ENCODE data around the gene DNAH3. TPM values are rescaled to one million over a fixed set of nuclear protein-coding genes. Genes with fewer than 3 reads are reported as not detected.

The DNAH3 gene
- total RNA-seq, 1 donor from 2014 or later = not detected

DNA sequence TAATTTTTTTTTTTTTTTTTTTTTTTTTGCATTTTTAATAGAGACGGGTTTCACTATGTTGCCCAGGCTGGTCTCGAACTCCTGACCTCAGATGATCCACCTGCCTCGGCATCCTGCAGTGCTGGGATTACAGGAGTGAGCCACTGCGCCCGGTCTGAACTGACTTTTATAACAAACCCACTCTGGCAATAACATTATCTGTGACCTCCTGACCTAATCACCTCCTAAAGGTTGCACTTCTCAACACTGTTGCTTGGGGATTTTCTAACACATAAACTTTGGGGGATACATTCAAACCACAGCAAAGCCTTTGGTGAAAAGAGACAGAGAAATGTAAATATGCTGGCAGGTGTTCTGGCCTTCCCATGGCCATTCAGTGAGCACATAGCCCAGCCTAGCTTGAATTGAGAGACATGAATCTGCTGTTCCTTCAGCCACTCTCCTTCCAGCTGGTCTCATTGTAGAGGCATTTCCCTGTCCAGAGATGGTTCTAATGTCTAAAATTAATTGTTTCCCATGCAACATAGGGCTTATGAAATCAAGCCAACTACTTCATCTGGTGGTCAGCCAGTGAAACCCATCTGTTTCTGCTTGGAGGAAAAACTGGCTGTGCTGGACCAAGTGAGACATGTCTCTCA is 221.8 kb downstream of the DNAH3 start:
- H3K27ac Mint-ChIP-seq = no peak overlapping the region
- no peaks in the 10 kb centered on the region for H3K4me1 Mint-ChIP-seq (ENCODE audit: low read depth)
- intact Hi-C loops (cut with micrococcal nuclease) = no loop called here
- H3K4me3 Mint-ChIP-seq = no peak overlapping the region
- H3K9me3 Mint-ChIP-seq = no peaks in the 10 kb centered on the region
- no peaks in the 10 kb centered on the region for H3K27me3 Mint-ChIP-seq (ENCODE audit: insufficient read depth)
- peaks cover 16% of the 10 kb centered on the region for H3K36me3 Mint-ChIP-seq (ENCODE audit: low read depth)
- DNase-seq (ENCODE audit: low spot score) = no peak

DNA sequence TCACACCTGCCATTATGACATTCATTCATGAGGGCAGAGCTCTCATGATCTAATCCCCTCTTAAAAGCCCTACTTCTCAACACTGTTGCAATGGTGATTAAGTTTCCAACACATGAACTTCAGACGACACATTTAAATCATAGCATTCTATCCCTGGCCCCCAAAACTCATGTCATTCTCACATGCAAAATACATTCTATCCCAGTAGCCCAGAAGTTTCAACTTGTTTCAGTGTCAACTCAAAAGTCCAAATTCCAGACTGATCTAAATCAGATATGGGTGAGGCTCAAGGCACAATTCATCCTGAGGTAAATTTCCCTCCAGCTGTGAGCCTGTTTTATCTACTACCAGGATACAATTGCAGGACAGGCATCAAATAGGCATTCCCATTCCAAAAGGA is 224.9 kb downstream of the DNAH3 start:
- H3K4me1 Mint-ChIP-seq (ENCODE audit: low read depth) = no peaks in the 10 kb centered on the region
- no peak overlapping the region for H3K4me3 Mint-ChIP-seq
- no peaks in the 10 kb centered on the region for H3K9me3 Mint-ChIP-seq
- H3K27ac Mint-ChIP-seq = no peak overlapping the region
- H3K27me3 Mint-ChIP-seq (ENCODE audit: insufficient read depth) = no peaks in the 10 kb centered on the region
- H3K36me3 Mint-ChIP-seq (ENCODE audit: low read depth) = peaks cover 22% of the 10 kb centered on the region
- no peak for DNase-seq (ENCODE audit: low spot score)
- intact Hi-C loops (cut with micrococcal nuclease) = no loop called here

DNA sequence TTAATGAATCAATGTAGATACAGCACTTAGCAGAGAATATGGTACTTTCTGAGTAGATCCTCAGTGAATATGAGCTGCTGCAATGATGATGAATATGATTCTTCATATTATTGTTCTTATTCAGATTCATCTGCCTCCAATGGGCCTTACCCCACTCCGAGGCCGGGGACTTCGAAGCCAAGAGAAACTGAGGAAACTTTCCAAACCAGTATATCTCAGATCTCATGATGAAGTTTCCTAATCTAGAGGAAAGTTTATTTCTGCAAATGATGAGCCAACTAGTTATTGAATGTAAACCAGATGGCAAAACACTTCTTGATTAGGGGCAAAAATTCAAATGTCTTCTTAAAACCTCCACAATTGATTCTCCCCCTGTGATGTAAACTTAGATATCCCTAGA is 226.8 kb downstream of the DNAH3 start:
- H3K4me1 Mint-ChIP-seq (ENCODE audit: low read depth) = peaks cover 15% of the 10 kb centered on the region
- intact Hi-C loops (cut with micrococcal nuclease) = no loop called here
- H3K36me3 Mint-ChIP-seq (ENCODE audit: low read depth) = peaks cover 30% of the 10 kb centered on the region
- no peak overlapping the region for H3K4me3 Mint-ChIP-seq
- no peaks in the 10 kb centered on the region for H3K27me3 Mint-ChIP-seq (ENCODE audit: insufficient read depth)
- H3K9me3 Mint-ChIP-seq = no peaks in the 10 kb centered on the region
- H3K27ac Mint-ChIP-seq = no peak overlapping the region
- no peak for DNase-seq (ENCODE audit: low spot score)

- no peak overlapping the region for H3K27ac Mint-ChIP-seq
- no peak for DNase-seq (ENCODE audit: low spot score)
- peaks cover 49% of the 10 kb centered on the region for H3K36me3 Mint-ChIP-seq (ENCODE audit: low read depth)
- no peaks in the 10 kb centered on the region for H3K27me3 Mint-ChIP-seq (ENCODE audit: insufficient read depth)
- peaks cover 30% of the 10 kb centered on the region for H3K4me1 Mint-ChIP-seq (ENCODE audit: low read depth)
- intact Hi-C loops (cut with micrococcal nuclease) = no loop called here
- H3K4me3 Mint-ChIP-seq = no peak overlapping the region
- H3K9me3 Mint-ChIP-seq = no peaks in the 10 kb centered on the region
Measured at GRCh38 chr16:20920799-20921198, 229.8 kb downstream of the DNAH3 start.

DNA sequence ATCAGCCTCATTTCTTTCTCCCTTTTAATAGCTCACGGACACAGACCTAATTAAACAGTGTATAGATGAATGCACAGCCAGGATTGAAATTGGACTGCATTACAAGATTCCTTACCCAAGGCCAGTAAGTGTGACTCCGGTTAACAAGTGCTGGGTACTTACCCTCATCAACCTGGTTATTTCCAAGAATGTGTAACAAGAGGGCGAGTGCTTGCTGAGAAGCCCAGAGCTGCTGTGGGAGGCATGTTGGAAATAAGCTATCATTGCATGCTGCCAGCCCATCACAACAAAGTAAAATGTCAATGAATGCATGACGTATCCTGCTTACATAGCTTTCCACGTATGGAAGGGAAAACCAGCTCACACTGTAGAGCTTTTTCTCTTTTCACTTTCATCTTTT is 230.6 kb downstream of the DNAH3 start:
- H3K27ac Mint-ChIP-seq = no peak overlapping the region
- no peak overlapping the region for H3K4me3 Mint-ChIP-seq
- intact Hi-C loops (cut with micrococcal nuclease) = no loop called here
- no peaks in the 10 kb centered on the region for H3K27me3 Mint-ChIP-seq (ENCODE audit: insufficient read depth)
- DNase-seq (ENCODE audit: low spot score) = no peak
- peaks cover 30% of the 10 kb centered on the region for H3K4me1 Mint-ChIP-seq (ENCODE audit: low read depth)
- no peaks in the 10 kb centered on the region for H3K9me3 Mint-ChIP-seq
- peaks cover 50% of the 10 kb centered on the region for H3K36me3 Mint-ChIP-seq (ENCODE audit: low read depth)

DNA sequence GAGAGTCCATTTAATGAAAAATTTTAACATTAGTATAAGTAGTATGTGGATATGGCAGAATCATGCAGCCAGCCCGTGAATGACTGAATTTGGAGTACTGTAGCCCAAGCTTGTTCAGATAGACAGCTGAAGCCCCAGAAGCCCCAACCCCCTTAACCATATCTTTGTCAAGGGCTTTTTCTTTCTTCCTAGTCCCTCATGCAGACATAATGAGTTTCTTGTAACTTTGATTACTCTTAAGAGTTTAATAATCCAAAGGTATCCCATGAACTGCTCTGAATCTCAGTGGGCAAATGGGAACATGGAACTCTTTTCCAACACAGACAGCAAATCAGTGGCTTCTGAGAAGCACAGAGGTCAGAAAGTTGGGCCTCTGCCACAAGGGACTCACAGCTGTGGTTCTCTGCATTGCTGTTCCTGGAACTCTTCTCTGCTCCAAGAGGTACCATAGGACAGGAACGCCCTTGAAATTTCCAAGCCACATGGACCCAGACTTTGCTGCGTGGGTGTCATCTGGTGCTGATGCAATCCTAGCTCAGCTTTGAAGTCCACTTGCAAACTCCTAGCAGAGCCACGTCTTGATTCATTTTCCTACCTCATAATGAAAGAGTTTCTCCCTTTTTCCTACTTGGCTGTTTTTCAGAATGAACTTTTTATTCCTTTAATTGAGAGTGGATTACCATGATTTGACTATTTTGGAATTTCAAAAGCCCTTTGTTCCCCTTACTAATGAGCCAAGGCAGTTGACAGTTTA is 232.0 kb downstream of the DNAH3 start:
- Mint-ChIP-seq H3K36me3 (ENCODE audit: low read depth) (peaks cover 40% of the 10 kb centered on the region), H3K4me1 (ENCODE audit: low read depth) (peaks cover 30% of the 10 kb centered on the region), H3K4me3 (no peak overlapping the region), H3K27me3 (ENCODE audit: insufficient read depth) (no peaks in the 10 kb centered on the region), H3K9me3 (no peaks in the 10 kb centered on the region), H3K27ac (peak overlapping the region; percentile 38)
- no peak for DNase-seq (ENCODE audit: low spot score)
- intact Hi-C loops (cut with micrococcal nuclease) = no loop called here

GRCh38 chr16:20916942-20917341 is 233.7 kb downstream of the DNAH3 start:
- Mint-ChIP-seq H3K9me3 (no peaks in the 10 kb centered on the region), H3K27ac (peak overlapping the region; percentile 24), H3K27me3 (ENCODE audit: insufficient read depth) (no peaks in the 10 kb centered on the region), H3K36me3 (ENCODE audit: low read depth) (peaks cover 35% of the 10 kb centered on the region), H3K4me1 (ENCODE audit: low read depth) (peaks cover 30% of the 10 kb centered on the region), H3K4me3 (no peak overlapping the region)
- intact Hi-C loops (cut with micrococcal nuclease) = no loop called here
- DNase-seq (ENCODE audit: low spot score) = no peak

- Mint-ChIP-seq H3K27ac (no peak overlapping the region), H3K9me3 (no peaks in the 10 kb centered on the region)
- DNase-seq (ENCODE audit: low spot score) = no peak
Measured at GRCh38 chr16:20916289-20916688, 234.4 kb downstream of the DNAH3 start.

GRCh38 chr16:20911361-20911760 is 239.3 kb downstream of the DNAH3 start:
- Mint-ChIP-seq H3K27ac (peak overlapping the region; percentile 78), H3K9me3 (no peaks in the 10 kb centered on the region), H3K4me3 (peak overlapping the region; percentile 71), H3K27me3 (ENCODE audit: insufficient read depth) (no peaks in the 10 kb centered on the region), H3K36me3 (ENCODE audit: low read depth) (peaks cover 10% of the 10 kb centered on the region), H3K4me1 (ENCODE audit: low read depth) (peaks cover 49% of the 10 kb centered on the region)
- no peak for DNase-seq (ENCODE audit: low spot score)
- intact Hi-C loops (cut with micrococcal nuclease) = loop anchor here (1.0 to 2.0 kb wide), 2 partner anchors 11 to 27 kb away; partner anchors contain the start of genes DCUN1D3 and LYRM1

More at GRCh38 chr16:20916289-20916688, 234.4 kb downstream of the DNAH3 start:
- intact Hi-C loops (cut with micrococcal nuclease) = no loop called here
- Mint-ChIP-seq H3K36me3 (ENCODE audit: low read depth) (peaks cover 35% of the 10 kb centered on the region), H3K4me1 (ENCODE audit: low read depth) (peaks cover 36% of the 10 kb centered on the region), H3K27me3 (ENCODE audit: insufficient read depth) (no peaks in the 10 kb centered on the region), H3K4me3 (no peak overlapping the region)

GRCh38 chr16:20910781-20911321 is 239.8 kb downstream of the DNAH3 start:
- Mint-ChIP-seq H3K27me3 (ENCODE audit: insufficient read depth) (no peaks in the 10 kb centered on the region), H3K9me3 (no peaks in the 10 kb centered on the region), H3K4me3 (peak overlapping the region; percentile 6), H3K36me3 (ENCODE audit: low read depth) (peaks cover 9% of the 10 kb centered on the region), H3K27ac (peak overlapping the region; percentile 78), H3K4me1 (ENCODE audit: low read depth) (peaks cover 54% of the 10 kb centered on the region)
- intact Hi-C loops (cut with micrococcal nuclease) = loop anchor here (1.0 to 2.0 kb wide), 2 partner anchors 11 to 28 kb away; partner anchors contain the start of genes DCUN1D3 and LYRM1
- DNase-seq (ENCODE audit: low spot score) = no peak

- no peak for DNase-seq (ENCODE audit: low spot score)
- Mint-ChIP-seq H3K4me3 (no peak overlapping the region), H3K27ac (peak overlapping the region; percentile 9), H3K4me1 (ENCODE audit: low read depth) (peaks cover 89% of the 10 kb centered on the region), H3K9me3 (no peaks in the 10 kb centered on the region), H3K36me3 (ENCODE audit: low read depth) (peaks cover 23% of the 10 kb centered on the region), H3K27me3 (ENCODE audit: insufficient read depth) (no peaks in the 10 kb centered on the region)
- intact Hi-C loops (cut with micrococcal nuclease) = no loop called here
Measured at GRCh38 chr16:20906341-20907255, 244.0 kb downstream of the DNAH3 start.

- Mint-ChIP-seq H3K36me3 (ENCODE audit: low read depth) (peaks cover 30% of the 10 kb centered on the region), H3K9me3 (no peaks in the 10 kb centered on the region), H3K27ac (no peak overlapping the region), H3K4me1 (ENCODE audit: low read depth) (peaks cover 85% of the 10 kb centered on the region), H3K4me3 (no peak overlapping the region), H3K27me3 (ENCODE audit: insufficient read depth) (no peaks in the 10 kb centered on the region)
- intact Hi-C loops (cut with micrococcal nuclease) = no loop called here
- no peak for DNase-seq (ENCODE audit: low spot score)
Measured at GRCh38 chr16:20905576-20905975, 245.1 kb downstream of the DNAH3 start.
